Inflammatory macrophage treated with lipopolysaccharide for 4 hours (primary cell): ENCODE results near the gene SH3RF2.

Experiments
- DNase-seq: peaks from one replicate; pipeline ENCODE4 v3.0.0-alpha.2; 2020

The SH3RF2 gene

DNA sequence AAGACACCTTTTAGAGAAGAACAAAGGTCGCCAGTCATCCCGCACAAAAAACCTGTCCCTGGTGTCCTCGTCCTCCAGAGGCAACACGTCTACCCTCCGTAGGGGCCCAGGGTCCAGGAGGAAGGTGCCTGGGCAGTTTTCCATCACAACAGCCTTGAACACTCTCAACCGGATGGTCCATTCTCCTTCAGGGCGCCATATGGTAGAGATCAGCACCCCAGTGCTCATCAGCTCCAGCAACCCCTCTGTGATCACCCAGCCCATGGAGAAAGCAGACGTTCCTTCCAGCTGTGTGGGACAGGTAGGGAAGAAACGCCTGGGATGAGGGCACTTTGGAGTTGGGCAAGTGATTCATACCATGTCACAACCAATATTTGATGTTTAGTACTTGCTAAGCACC is 77.4 kb downstream of the SH3RF2 start:
- DNase-seq, result no peak

DNA sequence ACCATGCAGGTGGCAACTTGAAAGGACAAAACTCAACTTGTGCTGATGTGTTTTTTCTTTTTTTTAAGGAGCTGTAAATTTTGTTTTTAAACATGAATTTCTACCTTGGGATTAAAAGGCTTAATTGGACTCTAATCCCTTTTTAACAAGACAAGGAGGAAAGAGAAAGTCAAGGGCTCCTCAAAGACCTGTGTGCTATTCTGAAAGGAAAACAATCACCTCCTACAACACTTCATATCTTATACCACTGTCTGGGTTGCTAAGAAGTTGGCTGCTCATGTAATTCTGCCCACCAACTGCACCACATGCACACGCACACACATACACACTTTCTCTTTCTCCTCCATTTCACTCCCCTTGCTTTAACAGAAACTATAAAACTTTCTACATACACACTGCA is 78.6 kb downstream of the SH3RF2 start:
- no peak for DNase-seq

DNA sequence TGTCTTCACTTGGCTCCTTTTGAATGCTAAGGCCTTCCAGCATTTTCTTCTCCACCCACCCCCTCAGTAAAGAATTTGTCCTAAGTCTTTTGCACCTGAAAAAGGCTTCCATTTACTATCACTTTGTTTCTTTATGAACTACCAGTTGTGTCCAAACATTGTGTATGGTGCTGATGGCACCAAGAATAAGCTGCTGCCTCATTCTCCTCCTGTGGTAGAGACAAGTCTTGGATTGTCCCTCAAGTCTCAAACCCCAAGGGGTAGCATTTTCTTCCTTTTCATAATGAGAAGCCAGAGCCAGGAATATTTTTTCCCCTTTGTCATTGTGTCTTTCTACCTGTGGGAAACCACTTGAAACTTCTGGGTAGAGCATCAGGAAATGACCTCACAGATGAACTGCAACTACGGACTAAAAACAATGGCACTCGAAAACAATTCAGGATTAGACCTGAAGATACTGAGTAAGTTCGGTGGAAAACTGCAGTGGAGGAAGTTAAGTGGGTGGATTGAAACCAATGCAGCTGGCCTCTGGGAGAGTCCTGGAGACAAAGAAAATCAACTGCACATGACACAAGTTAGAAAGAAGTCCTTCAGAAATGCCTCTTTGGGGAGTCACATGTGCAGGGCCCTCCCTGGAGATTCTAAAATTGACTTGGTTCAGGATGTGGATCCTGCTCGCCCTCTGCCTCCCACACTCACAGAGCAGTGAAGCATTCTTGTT is 80.5 kb downstream of the SH3RF2 start:
- DNase-seq, result peak; percentile 54

DNA sequence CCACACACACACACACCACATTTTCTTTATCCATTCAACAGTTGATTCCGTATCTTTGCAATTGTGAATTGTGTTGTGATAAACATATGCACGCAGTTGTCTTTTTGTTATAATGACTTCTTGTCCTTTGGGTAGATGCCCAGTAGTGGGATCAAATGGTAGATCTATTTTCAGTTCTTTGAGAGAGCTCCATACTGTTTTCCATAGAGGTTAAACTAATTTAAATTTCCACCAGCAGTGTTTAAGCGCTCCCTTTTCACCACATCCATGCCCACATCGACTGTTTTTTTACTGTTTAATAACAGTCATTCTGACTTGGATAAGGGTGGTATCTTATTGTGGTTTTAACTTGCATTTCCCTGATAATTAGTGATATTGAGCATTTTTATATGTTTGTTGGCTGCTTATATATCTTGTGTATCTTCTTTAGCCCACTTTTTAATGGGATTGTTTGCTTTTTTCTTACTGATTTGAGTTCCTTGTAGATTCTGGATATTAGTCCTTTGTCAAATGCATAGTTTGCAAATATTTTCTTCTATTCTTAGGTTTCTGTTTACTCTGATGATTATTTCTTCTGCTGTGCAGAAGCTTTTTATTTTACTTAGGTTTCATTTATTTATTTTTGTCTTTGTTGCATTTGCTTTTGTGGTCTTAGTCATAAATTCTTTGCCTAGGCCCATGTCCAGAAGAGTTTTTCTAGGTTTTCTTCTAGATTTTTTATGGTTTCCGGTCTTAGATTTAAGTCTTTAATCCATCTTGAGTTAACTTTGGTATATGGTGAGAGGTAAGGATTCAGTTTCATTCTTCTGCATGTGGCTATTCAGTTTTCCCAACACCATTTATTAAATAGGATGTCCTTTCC is 82.4 kb downstream of the SH3RF2 start:
- no peak for DNase-seq

DNA sequence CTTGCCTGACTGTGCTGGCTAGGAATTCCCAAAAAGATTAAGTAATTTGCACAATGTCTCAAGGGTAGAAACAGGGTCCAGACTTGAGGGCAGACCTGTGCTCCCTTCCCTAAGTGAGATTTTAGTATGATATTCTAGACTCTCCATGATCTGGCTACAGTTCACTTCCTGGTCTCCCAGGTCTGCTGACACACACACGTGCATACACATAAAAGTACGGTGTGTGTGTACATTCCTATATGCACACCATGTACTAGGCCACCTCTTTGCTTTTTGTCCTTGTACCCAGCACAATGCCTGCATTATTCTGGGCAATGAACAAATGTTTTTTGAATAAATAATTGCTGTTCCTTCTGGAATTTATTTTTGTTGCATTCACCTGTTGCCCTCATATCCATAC is 83.7 kb downstream of the SH3RF2 start:
- DNase-seq, result no peak

GRCh38 chr5:146024034-146024433 is 87.7 kb downstream of the SH3RF2 start:
- no peak for DNase-seq

GRCh38 chr5:146025114-146025680 is 88.8 kb downstream of the SH3RF2 start:
- DNase-seq, result no peak

DNA sequence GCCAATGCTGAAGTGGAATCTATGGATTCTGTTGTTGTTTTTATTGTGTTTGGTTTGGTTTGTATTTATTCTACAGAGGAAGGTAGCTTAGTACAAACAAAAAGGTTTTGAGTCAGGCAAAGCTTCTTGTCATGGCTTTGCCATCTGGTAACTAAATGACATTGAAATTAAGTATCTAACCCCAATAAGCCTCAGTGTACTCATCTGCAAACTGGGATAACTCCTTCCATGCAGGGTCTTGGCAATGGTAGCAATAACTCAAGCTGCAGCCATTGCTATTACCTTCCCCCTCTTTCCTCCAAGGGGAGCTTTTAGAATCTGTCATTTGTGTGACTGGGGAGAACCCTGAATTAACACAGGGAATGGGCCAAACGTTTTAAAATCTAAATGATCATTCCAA is 89.3 kb downstream of the SH3RF2 start:
- DNase-seq, result no peak

DNA sequence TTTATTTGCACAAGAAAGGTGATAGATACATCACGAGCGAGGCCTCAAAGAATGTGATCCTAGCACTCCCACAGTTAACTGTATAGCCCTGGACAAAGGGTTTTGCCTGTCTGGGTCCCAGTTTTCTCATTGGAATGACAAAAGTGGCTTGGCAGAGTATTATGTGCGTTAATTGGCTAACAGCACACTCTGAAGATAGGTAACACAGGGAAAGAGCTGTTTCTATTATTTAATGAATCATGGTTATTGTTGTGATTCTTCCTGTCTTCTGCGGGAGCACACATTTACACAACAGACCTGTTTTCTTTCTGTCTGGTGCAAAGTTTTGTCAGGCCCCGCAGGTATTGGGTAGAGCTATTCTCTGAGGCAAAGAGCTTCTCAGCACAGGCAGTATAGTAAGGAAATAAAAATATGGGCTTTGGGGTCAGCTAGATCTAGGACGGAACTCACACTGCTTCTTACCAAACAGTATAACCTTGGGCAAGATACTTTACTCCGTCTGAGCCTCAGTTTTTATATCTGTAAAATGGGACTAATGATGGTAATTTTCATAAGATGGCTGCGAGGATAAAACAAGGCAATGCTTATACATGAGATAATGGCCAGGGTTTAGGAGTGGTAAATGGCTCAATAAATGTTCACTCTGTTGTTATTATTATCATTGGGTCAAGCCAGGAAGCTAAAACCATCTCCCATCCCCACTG is 90.1 kb downstream of the SH3RF2 start:
- DNase-seq, result no peak

DNA sequence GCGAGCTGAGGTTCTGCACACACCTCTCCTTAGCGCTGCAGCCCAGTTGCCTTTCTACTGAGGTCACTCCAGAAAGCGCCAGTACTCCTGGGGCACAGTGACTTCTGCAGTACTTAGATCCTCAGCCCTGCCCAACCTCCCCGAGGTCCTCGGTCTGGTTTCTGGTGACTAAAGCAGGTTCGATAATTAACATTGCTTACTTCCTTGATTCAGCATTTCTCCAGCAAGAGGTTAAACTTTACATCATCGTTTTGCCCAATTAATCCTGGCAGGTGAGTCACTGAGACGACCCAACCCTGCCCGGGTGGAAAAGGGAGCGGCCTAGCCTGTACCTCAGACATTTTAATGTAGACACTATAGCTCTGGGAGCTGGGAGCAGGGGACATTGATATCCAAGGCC is 91.4 kb downstream of the SH3RF2 start:
- no peak for DNase-seq

DNA sequence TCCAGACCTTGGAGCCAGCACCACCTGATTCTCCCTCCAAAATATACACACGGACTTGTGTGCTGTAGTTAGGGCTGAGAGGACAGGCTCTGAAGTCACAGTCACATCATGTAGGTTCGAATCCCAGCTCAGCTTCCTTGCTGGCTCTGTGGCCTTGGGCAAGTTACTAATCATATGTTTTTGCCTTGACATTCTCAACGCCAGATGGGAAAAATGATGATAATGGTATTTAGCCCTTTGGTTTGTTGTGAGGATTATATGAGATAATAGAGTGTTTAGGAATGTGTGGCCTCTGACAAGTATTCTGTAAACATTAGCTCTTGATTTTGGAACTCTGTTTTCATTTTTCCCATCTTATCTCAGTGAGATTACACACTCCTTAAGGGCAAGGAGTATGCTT is 96.5 kb downstream of the SH3RF2 start:
- no peak for DNase-seq

DNA sequence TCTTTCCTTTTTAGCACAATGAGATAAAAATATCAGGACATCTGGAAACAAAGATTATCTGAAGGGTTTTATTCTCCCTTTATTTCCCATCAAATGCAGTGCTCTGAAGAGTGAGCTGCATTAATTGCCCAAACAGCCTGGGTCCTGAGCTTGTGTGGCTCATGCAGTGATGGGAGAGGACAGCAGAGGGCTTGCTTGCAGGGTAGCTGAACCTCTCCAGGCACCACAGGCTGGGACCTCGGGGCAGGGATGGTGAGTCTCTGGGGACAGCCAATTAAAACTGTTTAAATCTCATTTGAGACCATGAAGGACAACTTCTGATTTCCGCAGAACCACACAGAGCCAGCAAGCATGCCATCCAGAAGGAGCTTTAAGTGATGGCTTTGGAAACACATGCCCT is 97.7 kb downstream of the SH3RF2 start:
- no peak for DNase-seq

- no peak for DNase-seq
These were observed 98.2 kb downstream of the SH3RF2 start for GRCh38 chr5:146034605-146035004.

- peak; percentile 70 for DNase-seq
These were observed 103.0 kb downstream of the SH3RF2 start for GRCh38 chr5:146039420-146039819.

- DNase-seq, result no peak
These were observed 104.1 kb downstream of the SH3RF2 start for GRCh38 chr5:146040527-146040926.

- DNase-seq, result peak; percentile 21
These were observed 104.9 kb downstream of the SH3RF2 start for GRCh38 chr5:146041180-146041789.

DNA sequence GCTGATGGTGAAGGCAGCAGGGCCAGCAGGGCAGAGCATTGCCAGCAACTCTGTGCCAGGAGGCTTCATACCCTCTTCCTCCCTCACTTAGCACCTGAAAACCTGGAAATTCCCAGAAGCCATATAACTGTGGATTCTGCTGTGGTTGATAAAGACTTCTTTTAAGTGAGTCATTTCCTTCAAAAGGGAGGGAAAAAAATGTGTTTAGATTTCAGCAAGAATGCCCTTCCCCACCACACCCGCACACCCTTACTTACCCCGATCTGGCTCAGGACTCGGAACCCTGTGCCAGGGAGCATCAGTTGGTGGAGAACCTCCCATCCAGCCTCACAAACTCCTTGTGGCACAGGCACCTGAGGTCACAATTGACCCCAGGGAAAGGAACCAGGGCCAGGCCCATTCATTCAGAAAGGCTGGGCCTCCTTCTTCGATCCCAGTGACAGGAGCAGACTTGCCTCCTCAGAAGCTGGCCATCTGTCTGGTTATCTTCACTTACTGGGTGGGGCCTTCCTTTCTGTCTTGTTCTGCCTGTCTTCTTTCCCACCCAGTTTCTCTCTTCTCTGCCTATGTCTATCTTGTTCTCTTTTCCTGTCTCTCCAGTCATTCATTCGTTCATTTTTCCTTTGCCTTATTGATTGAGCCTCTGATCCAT is 106.4 kb downstream of the SH3RF2 start:
- DNase-seq, result no peak

- no peak for DNase-seq
These were observed 107.3 kb downstream of the SH3RF2 start for GRCh38 chr5:146043722-146044121.

GRCh38 chr5:146047396-146047795 is 111.0 kb downstream of the SH3RF2 start:
- no peak for DNase-seq

DNA sequence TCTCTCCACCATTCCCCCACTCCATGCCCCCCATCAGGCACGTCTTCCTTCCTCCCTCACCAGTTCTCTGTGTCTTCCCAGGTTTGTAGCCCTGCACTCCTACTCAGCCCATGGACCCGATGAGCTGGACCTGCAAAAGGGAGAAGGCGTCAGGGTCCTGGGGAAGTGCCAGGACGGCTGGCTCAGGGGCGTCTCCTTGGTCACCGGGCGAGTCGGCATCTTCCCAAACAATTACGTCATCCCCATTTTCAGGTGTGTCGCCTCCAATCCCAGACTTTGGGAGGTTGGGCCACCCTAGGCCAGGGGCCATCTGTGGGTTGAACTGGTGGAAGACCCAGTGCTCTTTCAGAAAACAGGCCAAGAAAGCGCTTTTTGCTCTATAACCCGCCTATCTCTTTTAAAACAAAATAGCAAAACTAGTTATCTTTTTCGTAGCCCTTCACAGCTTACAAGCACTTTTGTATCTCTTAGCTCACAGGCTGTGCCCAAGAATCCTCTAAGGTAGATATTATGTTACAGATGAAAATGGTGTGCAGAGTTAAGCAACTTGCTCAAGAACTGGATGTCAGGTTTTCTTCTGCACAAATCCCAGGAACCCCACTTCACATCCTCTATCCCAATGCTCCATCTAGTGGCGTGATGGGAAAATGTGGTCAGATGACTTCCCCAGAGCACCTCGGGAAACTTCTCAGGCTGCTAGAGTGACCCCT is 112.8 kb downstream of the SH3RF2 start:
- DNase-seq, result peak; percentile 52

GRCh38 chr5:146049704-146050026 is 113.3 kb downstream of the SH3RF2 start:
- no peak for DNase-seq

- no peak for DNase-seq
These were observed 113.7 kb downstream of the SH3RF2 start for GRCh38 chr5:146050086-146050485.
